ENCODE measurements around the gene APCDD1L.

Gene APCDD1L

DNA sequence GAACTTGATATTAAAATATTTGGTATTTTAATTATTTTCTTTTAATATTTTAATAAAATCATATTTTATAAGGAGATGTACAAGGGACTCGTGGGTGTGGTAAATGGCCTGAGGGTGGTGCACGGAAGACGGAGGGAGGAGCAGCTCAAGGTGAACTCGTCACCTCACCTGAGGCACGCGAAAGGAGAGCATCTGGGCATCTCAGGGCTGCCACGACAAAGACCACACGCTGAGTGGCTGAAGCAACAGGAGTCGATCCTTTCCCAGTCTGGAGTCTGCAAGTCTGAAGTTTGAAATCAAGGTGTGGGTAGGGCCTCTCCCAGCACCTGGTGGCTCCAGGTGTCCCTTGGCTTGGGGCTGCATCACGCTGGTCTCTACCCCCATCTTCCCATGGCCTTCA, 39.7 kb downstream of the APCDD1L start:
- Histone ChIP-seq H3K4me3 (ENCODE audit: low read length, poor library complexity, severe bottlenecking) (no peak overlapping the region), H4K20me1 (ENCODE audit: insufficient read depth, low read length, poor library complexity, severe bottlenecking) (no peaks in the 10 kb centered on the region), H3K9me3 (ENCODE audit: insufficient read depth, low read depth, low read length) (no peaks in the 10 kb centered on the region), H3K27me3 (ENCODE audit: insufficient read depth, low read length, poor library complexity, severe bottlenecking) (no peaks in the 10 kb centered on the region), H2AFZ (ENCODE audit: low read length) (no peak overlapping the region), H3K79me2 (ENCODE audit: insufficient read depth, low read length) (no peaks in the 10 kb centered on the region), H3K9me2 (replicated peaks; ENCODE audit: low read depth, low read length) (no peaks in the 10 kb centered on the region), H3K4me1 (ENCODE audit: insufficient read depth, low read length, poor library complexity, severe bottlenecking) (no peaks in the 10 kb centered on the region), H3F3A (ENCODE audit: low read depth) (no peaks in the 10 kb centered on the region), H3K4me2 (ENCODE audit: low read depth, low read length, poor library complexity, severe bottlenecking) (no peak overlapping the region), H3K9ac (ENCODE audit: low read depth, low read length, poor library complexity, severe bottlenecking) (no peak overlapping the region), H3K36me3 (ENCODE audit: insufficient read depth, low read length) (no peaks in the 10 kb centered on the region)
- no peak for TF ChIP-seq EZH2phosphoT487 (IDR thresholded peaks at IDR 0.05; ENCODE audit: borderline replicate concordance)
- TF ChIP-seq, protein P1, sequence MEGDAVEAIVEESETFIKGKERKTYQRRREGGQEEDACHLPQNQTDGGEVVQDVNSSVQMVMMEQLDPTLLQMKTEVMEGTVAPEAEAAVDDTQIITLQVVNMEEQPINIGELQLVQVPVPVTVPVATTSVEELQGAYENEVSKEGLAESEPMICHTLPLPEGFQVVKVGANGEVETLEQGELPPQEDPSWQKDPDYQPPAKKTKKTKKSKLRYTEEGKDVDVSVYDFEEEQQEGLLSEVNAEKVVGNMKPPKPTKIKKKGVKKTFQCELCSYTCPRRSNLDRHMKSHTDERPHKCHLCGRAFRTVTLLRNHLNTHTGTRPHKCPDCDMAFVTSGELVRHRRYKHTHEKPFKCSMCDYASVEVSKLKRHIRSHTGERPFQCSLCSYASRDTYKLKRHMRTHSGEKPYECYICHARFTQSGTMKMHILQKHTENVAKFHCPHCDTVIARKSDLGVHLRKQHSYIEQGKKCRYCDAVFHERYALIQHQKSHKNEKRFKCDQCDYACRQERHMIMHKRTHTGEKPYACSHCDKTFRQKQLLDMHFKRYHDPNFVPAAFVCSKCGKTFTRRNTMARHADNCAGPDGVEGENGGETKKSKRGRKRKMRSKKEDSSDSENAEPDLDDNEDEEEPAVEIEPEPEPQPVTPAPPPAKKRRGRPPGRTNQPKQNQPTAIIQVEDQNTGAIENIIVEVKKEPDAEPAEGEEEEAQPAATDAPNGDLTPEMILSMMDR (conservative IDR thresholded peaks at IDR 0.05; ENCODE audit: low read length): no peak

DNA sequence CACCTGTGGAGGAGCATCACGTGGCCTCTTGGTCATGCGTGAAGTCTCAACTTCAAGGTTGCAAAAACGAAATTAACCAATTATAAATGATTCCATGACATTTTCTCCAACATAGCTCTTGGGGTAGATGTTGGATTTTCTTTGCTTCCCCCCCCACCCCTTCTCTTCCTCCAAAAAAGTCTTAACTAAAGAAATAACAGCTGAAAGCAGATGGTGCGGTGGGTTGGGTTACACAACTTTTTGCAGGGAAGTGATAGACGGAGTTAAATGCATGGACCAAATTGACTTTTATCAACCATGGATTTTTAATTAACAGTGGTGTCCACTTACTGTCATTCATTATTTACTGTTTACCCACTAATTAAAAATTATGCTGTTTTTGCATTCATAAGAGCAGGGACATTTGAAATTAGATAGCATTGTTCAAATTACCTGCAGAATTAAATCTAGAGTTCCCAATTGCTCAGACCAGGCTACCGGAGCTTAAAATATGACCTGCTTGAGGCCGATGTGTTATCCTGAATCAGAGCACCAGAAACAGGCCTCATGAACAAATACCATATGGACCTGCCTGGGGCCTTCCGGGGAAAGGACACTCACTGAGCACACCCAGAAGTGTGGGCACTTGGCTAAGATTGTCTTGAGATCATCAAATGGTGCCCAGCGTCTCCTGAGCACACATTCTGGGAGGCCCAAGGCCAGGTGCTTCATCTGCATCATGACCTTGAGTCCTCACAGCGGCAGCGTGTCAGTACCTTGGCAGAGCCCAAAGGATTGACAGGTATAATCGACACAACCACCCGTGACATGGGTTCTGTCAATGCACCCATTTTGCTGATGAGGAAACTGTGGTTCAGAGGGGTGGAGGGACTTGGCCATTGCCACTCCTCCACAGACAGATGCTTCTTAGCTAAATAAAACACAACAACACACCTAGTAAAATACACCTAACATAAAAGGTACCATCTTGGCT, 41.5 kb downstream of the APCDD1L start:
- Histone ChIP-seq H3K79me2 (ENCODE audit: insufficient read depth, low read length) (no peaks in the 10 kb centered on the region), H3K4me3 (ENCODE audit: low read length, poor library complexity, severe bottlenecking) (no peak overlapping the region), H2AFZ (ENCODE audit: low read length) (no peak overlapping the region), H3K36me3 (ENCODE audit: insufficient read depth, low read length) (no peaks in the 10 kb centered on the region), H3K9ac (ENCODE audit: low read depth, low read length, poor library complexity, severe bottlenecking) (no peak overlapping the region), H3K9me2 (replicated peaks; ENCODE audit: low read depth, low read length) (no peaks in the 10 kb centered on the region), H3K9me3 (ENCODE audit: insufficient read depth, low read depth, low read length) (no peaks in the 10 kb centered on the region), H3K4me2 (ENCODE audit: low read depth, low read length, poor library complexity, severe bottlenecking) (no peak overlapping the region), H4K20me1 (ENCODE audit: insufficient read depth, low read length, poor library complexity, severe bottlenecking) (no peaks in the 10 kb centered on the region), H3K4me1 (ENCODE audit: insufficient read depth, low read length, poor library complexity, severe bottlenecking) (no peaks in the 10 kb centered on the region), H3K27me3 (ENCODE audit: insufficient read depth, low read length, poor library complexity, severe bottlenecking) (no peaks in the 10 kb centered on the region), H3F3A (ENCODE audit: low read depth) (no peaks in the 10 kb centered on the region)
- TF ChIP-seq, protein P1 (conservative IDR thresholded peaks at IDR 0.05; ENCODE audit: low read length): no peak
- no peak for TF ChIP-seq EZH2phosphoT487 (IDR thresholded peaks at IDR 0.05; ENCODE audit: borderline replicate concordance)

DNA sequence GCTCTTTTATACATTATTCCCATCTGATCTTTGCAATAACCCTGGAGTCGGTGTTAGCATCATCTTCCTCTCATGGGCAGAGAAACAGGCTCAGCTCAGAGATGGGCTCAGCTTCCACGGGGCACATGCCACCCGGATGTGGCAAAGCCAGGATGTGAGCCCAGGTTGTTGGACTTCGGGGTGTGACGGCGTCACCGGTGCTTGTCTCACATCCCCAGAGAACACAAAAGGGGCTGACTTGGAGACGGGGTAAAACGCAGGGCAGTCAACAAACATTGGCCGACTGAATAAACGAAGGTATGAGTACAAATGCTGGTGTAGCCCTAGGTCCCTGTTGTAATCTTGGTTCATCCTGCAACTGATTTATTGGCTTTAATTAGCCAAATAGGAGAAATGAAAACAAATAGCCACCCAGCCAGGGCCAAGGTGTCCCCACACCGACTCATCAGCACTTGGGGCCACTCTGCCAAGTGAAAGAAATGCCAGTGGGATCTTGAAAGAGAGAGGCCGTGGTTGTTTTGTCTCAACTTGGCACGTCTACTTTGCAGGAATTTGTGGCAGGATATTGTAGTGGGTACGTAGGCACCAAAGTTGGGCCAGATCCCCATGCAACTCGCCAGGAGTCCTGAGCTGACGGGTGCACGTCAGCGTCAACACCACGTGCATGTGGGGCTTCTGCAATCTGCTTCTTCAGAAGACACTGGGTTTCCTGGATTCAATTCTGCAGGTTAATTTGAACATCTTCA, 42.8 kb downstream of the APCDD1L start:
- no peaks in the 10 kb centered on the region for H3K27me3 ChIP-seq (ENCODE audit: insufficient read depth, low read length, poor library complexity, severe bottlenecking)
- no peak overlapping the region for H3K4me2 ChIP-seq (ENCODE audit: low read depth, low read length, poor library complexity, severe bottlenecking)
- H2AFZ ChIP-seq (ENCODE audit: low read length): no peak overlapping the region
- no peaks in the 10 kb centered on the region for H3K9me2 ChIP-seq (replicated peaks; ENCODE audit: low read depth, low read length)
- no peaks in the 10 kb centered on the region for H3K9me3 ChIP-seq (ENCODE audit: insufficient read depth, low read depth, low read length)
- H3K36me3 ChIP-seq (ENCODE audit: insufficient read depth, low read length): no peaks in the 10 kb centered on the region
- H3K4me3 ChIP-seq (ENCODE audit: low read length, poor library complexity, severe bottlenecking): no peak overlapping the region
- TF ChIP-seq EZH2phosphoT487 (IDR thresholded peaks at IDR 0.05; ENCODE audit: borderline replicate concordance): no peak
- TF ChIP-seq, protein P1 (conservative IDR thresholded peaks at IDR 0.05; ENCODE audit: low read length): no peak
- no peaks in the 10 kb centered on the region for H4K20me1 ChIP-seq (ENCODE audit: insufficient read depth, low read length, poor library complexity, severe bottlenecking)
- H3K79me2 ChIP-seq (ENCODE audit: insufficient read depth, low read length): no peaks in the 10 kb centered on the region
- no peaks in the 10 kb centered on the region for H3F3A ChIP-seq (ENCODE audit: low read depth)
- H3K4me1 ChIP-seq (ENCODE audit: insufficient read depth, low read length, poor library complexity, severe bottlenecking): no peaks in the 10 kb centered on the region
- H3K9ac ChIP-seq (ENCODE audit: low read depth, low read length, poor library complexity, severe bottlenecking): no peak overlapping the region

All from Loucy (cell line).